ENCODE results near the gene CAPS. TPM values are rescaled to one million over a fixed set of nuclear protein-coding genes. Genes with fewer than 3 reads are reported as not detected.

Gene CAPS
- total and polyA plus RNA-seq, 2 experiments from 2014 or later = 15.5 to 17.8 TPM

GRCh38 chr19:5918463-5919079 is 4.5 kb downstream of the CAPS start:
- DNase-seq (ENCODE audit: low spot score) = no peak
- Histone ChIP-seq H3K4me2 (no peak overlapping the region), H3K4me1 (ENCODE audit: insufficient read depth) (peaks cover 30% of the 10 kb centered on the region), H3K27ac (no peak overlapping the region), H3K9me2 (replicated peaks; ENCODE audit: insufficient read depth) (no peaks in the 10 kb centered on the region), H3K9me3 (ENCODE audit: low read depth) (no peaks in the 10 kb centered on the region), H3K79me2 (no peaks in the 10 kb centered on the region), H3K4me3 (no peak overlapping the region), H2AFZ (no peak overlapping the region), H4K20me1 (ENCODE audit: insufficient read depth, poor library complexity, severe bottlenecking) (no peaks in the 10 kb centered on the region), H3K27me3 (no peaks in the 10 kb centered on the region), H3K36me3 (replicated peaks; ENCODE audit: insufficient read depth, low read depth) (no peaks in the 10 kb centered on the region)
- WGBS (ENCODE audit: low lambda C conversion rate, missing lambda C conversion rate) = 97% methylated on average over 20 of the region's 20 CpGs
- TF ChIP-seq, protein P1, sequence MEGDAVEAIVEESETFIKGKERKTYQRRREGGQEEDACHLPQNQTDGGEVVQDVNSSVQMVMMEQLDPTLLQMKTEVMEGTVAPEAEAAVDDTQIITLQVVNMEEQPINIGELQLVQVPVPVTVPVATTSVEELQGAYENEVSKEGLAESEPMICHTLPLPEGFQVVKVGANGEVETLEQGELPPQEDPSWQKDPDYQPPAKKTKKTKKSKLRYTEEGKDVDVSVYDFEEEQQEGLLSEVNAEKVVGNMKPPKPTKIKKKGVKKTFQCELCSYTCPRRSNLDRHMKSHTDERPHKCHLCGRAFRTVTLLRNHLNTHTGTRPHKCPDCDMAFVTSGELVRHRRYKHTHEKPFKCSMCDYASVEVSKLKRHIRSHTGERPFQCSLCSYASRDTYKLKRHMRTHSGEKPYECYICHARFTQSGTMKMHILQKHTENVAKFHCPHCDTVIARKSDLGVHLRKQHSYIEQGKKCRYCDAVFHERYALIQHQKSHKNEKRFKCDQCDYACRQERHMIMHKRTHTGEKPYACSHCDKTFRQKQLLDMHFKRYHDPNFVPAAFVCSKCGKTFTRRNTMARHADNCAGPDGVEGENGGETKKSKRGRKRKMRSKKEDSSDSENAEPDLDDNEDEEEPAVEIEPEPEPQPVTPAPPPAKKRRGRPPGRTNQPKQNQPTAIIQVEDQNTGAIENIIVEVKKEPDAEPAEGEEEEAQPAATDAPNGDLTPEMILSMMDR (IDR thresholded peaks at IDR 0.05; ENCODE audit: poor library complexity) = no peak
- TF ChIP-seq EZH2phosphoT487 (IDR thresholded peaks at IDR 0.05; ENCODE audit: low read depth, severe bottlenecking, unreplicated experiment) (no peak), EZH2 (IDR thresholded peaks at IDR 0.05; ENCODE audit: borderline replicate concordance) (no peak)

- TF ChIP-seq EZH2phosphoT487 (IDR thresholded peaks at IDR 0.05; ENCODE audit: low read depth, severe bottlenecking, unreplicated experiment) (no peak), EZH2 (IDR thresholded peaks at IDR 0.05; ENCODE audit: borderline replicate concordance) (no peak)
- TF ChIP-seq, protein P1 (IDR thresholded peaks at IDR 0.05; ENCODE audit: poor library complexity) = no peak
- H3K36me3 ChIP-seq (replicated peaks; ENCODE audit: insufficient read depth, low read depth) = no peaks in the 10 kb centered on the region
- WGBS (ENCODE audit: low lambda C conversion rate, missing lambda C conversion rate) = 94% methylated on average over 21 of the region's 21 CpGs
- peaks cover 10% of the 10 kb centered on the region for H3K4me1 ChIP-seq (ENCODE audit: insufficient read depth)
- DNase-seq (ENCODE audit: low spot score) = no peak
- H2AFZ ChIP-seq = no peak overlapping the region
- H3K4me2 ChIP-seq = no peak overlapping the region
- H3K27ac ChIP-seq = no peak overlapping the region
- no peaks in the 10 kb centered on the region for H3K79me2 ChIP-seq
- no peaks in the 10 kb centered on the region for H4K20me1 ChIP-seq (ENCODE audit: insufficient read depth, poor library complexity, severe bottlenecking)
- H3K27me3 ChIP-seq = no peaks in the 10 kb centered on the region
- no peaks in the 10 kb centered on the region for H3K9me2 ChIP-seq (replicated peaks; ENCODE audit: insufficient read depth)
- no peak overlapping the region for H3K4me3 ChIP-seq
- no peaks in the 10 kb centered on the region for H3K9me3 ChIP-seq (ENCODE audit: low read depth)
Observed at GRCh38 chr19:5921516-5922160, 7.6 kb downstream of the CAPS start.

GRCh38 chr19:5922161-5922545 is 8.1 kb downstream of the CAPS start:
- Histone ChIP-seq H3K9me3 (ENCODE audit: low read depth) (no peaks in the 10 kb centered on the region), H3K4me2 (no peak overlapping the region), H3K9me2 (replicated peaks; ENCODE audit: insufficient read depth) (no peaks in the 10 kb centered on the region), H3K36me3 (replicated peaks; ENCODE audit: insufficient read depth, low read depth) (no peaks in the 10 kb centered on the region), H3K27ac (no peak overlapping the region), H3K4me3 (no peak overlapping the region), H3K27me3 (no peaks in the 10 kb centered on the region), H3K4me1 (ENCODE audit: insufficient read depth) (peaks cover 14% of the 10 kb centered on the region), H4K20me1 (ENCODE audit: insufficient read depth, poor library complexity, severe bottlenecking) (no peaks in the 10 kb centered on the region), H2AFZ (no peak overlapping the region), H3K79me2 (no peaks in the 10 kb centered on the region)
- 97% methylated on average over 12 of the region's 12 CpGs for WGBS (ENCODE audit: low lambda C conversion rate, missing lambda C conversion rate)
- TF ChIP-seq, protein P1 (IDR thresholded peaks at IDR 0.05; ENCODE audit: poor library complexity) = no peak
- no peak for DNase-seq (ENCODE audit: low spot score)

Measured in hepatocyte (in vitro differentiated cells).